ENCODE data around the gene OR8J3. TPM values are rescaled to one million over a fixed set of nuclear protein-coding genes. Genes with fewer than 3 reads are reported as not detected.

The OR8J3 gene, protein sequence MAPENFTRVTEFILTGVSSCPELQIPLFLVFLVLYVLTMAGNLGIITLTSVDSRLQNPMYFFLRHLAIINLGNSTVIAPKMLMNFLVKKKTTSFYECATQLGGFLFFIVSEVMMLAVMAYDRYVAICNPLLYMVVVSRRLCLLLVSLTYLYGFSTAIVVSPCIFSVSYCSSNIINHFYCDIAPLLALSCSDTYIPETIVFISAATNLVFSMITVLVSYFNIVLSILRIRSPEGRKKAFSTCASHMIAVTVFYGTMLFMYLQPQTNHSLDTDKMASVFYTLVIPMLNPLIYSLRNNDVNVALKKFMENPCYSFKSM
- total RNA-seq (2014; rRNA removed; shearing (Covaris generic)) (not detected in 2 replicates), total RNA-seq (2022) (not detected in 2 replicates), Bru-seq, nascent RNA (not detected), BruChase-seq, experiment 1, labeled RNA remaining after a 6-hour chase (not detected), BruChase-seq, experiment 2, labeled RNA remaining after a 2-hour chase (not detected)
- long read RNA-seq, result 0 reads

- Histone ChIP-seq H2AFZ (ENCODE audit: low read length) (no peak within 1 kb of the TSS), H3K27ac (ENCODE audit: low read depth, low read length, poor library complexity, severe bottlenecking) (no peak within 1 kb of the TSS), H3K4me1 (ENCODE audit: insufficient read depth, low read length, poor library complexity, severe bottlenecking) (no peaks in the 10 kb centered on the region), H3K4me3 (ENCODE audit: low read depth, low read length, poor library complexity, severe bottlenecking) (no peak within 1 kb of the TSS), H3K79me2 (ENCODE audit: insufficient read depth, low read depth, low read length) (no peaks in the 10 kb centered on the region), H3K9me2 (ENCODE audit: insufficient read depth, low read length) (no peaks in the 10 kb centered on the region), H3K36me3 (ENCODE audit: insufficient read depth, low read length) (no peaks in the 10 kb centered on the region), H3K4me2 (ENCODE audit: low read length) (no peak within 1 kb of the TSS), H4K20me1 (ENCODE audit: insufficient read depth, low read length) (no peaks in the 10 kb centered on the region), H3K9me3 (ENCODE audit: low read length) (no peaks in the 10 kb centered on the region)
- CTCF ChIA-PET (ENCODE audit: unreplicated experiment), result no interaction called here
- intact Hi-C loops (cut with micrococcal nuclease; ENCODE audit: unreplicated experiment), result no loop called here
- DNase-seq (ENCODE audit: low spot score), result no peak
- TF ChIP-seq, protein P1, sequence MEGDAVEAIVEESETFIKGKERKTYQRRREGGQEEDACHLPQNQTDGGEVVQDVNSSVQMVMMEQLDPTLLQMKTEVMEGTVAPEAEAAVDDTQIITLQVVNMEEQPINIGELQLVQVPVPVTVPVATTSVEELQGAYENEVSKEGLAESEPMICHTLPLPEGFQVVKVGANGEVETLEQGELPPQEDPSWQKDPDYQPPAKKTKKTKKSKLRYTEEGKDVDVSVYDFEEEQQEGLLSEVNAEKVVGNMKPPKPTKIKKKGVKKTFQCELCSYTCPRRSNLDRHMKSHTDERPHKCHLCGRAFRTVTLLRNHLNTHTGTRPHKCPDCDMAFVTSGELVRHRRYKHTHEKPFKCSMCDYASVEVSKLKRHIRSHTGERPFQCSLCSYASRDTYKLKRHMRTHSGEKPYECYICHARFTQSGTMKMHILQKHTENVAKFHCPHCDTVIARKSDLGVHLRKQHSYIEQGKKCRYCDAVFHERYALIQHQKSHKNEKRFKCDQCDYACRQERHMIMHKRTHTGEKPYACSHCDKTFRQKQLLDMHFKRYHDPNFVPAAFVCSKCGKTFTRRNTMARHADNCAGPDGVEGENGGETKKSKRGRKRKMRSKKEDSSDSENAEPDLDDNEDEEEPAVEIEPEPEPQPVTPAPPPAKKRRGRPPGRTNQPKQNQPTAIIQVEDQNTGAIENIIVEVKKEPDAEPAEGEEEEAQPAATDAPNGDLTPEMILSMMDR (conservative IDR thresholded peaks at IDR 0.05; ENCODE audit: low read length), result no peak
- TF ChIP-seq EZH2phosphoT487 (IDR thresholded peaks at IDR 0.05; ENCODE audit: borderline replicate concordance, low read depth, low read length), result no peak
- POLR2A ChIA-PET, result no interaction called here
- no TSS peak for BruUV-seq (replicated peaks)
Observed at GRCh38 chr11:56140151-56140661, at the start of gene OR8J3. Gene OR8J3, minus strand, starts transcription at chr11:56140201. Its CDS starts 2,483 bp downstream, at chr11:56137718.

GRCh38 chr11:56188602-56189001, 48.6 kb upstream of the OR8J3 start:
- H2AFZ ChIP-seq (ENCODE audit: low read length), result no peak overlapping the region
- ChIA-PET POLR2A (no interaction called here), CTCF (ENCODE audit: unreplicated experiment) (no interaction called here)

More at GRCh38 chr11:56188602-56189001, 48.6 kb upstream of the OR8J3 start:
- no peak overlapping the region for H3K4me3 ChIP-seq (ENCODE audit: low read depth, low read length, poor library complexity, severe bottlenecking)
- H3K79me2 ChIP-seq (ENCODE audit: insufficient read depth, low read depth, low read length), result no peaks in the 10 kb centered on the region
- intact Hi-C loops (cut with micrococcal nuclease; ENCODE audit: unreplicated experiment), result no loop called here
- DNase-seq (ENCODE audit: low spot score), result no peak
- H3K27ac ChIP-seq (ENCODE audit: low read depth, low read length, poor library complexity, severe bottlenecking), result no peak overlapping the region
- TF ChIP-seq, protein P1 (conservative IDR thresholded peaks at IDR 0.05; ENCODE audit: low read length), result no peak
- no peak for TF ChIP-seq EZH2phosphoT487 (IDR thresholded peaks at IDR 0.05; ENCODE audit: borderline replicate concordance, low read depth, low read length)
- no TSS peak for BruUV-seq (replicated peaks)
- H3K36me3 ChIP-seq (ENCODE audit: insufficient read depth, low read length), result no peaks in the 10 kb centered on the region
- 0 out of 2 replicates have a peak, but pooled peaks cover 3% of the 10 kb centered on the region for H3K9me3 ChIP-seq (ENCODE audit: low read length)
- no peaks in the 10 kb centered on the region for H3K4me1 ChIP-seq (ENCODE audit: insufficient read depth, low read length, poor library complexity, severe bottlenecking)
- H3K9me2 ChIP-seq (ENCODE audit: insufficient read depth, low read length), result no peaks in the 10 kb centered on the region
- no peaks in the 10 kb centered on the region for H4K20me1 ChIP-seq (ENCODE audit: insufficient read depth, low read length)
- H3K4me2 ChIP-seq (ENCODE audit: low read length), result no peak overlapping the region
